ENCODE measurements around the gene ZC3H12C.

The ZC3H12C gene

DNA sequence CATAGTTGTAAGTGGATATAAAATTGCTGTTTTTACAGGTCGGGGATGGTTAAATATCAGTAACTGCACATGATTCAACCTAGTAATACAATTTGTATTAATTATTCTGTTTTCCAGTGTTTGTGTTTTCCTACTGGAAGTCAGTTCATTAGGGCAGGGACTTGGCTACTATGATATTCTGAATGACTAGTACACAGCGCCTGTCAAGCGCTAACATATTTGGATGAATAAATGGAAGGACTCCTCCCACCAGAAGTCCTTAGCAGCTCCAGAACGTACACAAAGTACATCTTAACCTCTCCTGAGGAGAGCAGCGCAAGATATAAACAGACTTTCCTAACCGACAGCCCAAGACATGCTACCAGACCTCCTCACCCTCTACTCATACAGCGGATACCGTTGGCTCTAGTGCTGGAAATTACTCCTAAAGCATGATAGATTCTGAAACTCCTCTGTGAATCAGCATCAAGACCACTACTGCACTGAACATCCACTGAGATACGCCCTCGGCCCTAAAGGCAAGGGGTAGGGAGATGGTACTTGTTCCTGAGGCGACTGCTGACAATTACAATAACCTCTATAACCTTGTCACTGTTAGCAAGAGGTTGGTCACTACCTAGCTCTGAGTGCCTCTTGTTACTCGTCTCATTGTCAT is 124.2 kb downstream of the ZC3H12C start:
- no peak for DNase-seq (ENCODE audit: low read depth in 2 of 2)

DNA sequence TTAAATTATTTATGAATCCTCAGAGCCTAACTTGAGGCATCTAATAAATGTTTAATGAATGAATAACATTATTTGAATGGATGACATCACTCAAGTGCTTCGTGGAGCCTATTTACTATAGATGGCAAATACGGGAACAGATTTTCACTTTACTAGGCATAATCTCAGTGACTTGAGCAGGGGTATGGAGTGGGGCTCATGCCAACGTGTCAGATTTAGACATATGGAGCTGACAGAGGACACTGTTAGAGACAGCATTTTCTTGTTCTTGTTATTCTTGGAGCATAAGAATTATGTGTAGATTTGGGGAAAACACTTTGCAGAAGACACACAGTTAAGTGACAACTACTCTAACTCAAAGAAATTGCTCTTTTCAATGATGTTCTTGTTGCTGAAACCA is 124.7 kb downstream of the ZC3H12C start:
- DNase-seq (ENCODE audit: low read depth in 2 of 2), result no peak

DNA sequence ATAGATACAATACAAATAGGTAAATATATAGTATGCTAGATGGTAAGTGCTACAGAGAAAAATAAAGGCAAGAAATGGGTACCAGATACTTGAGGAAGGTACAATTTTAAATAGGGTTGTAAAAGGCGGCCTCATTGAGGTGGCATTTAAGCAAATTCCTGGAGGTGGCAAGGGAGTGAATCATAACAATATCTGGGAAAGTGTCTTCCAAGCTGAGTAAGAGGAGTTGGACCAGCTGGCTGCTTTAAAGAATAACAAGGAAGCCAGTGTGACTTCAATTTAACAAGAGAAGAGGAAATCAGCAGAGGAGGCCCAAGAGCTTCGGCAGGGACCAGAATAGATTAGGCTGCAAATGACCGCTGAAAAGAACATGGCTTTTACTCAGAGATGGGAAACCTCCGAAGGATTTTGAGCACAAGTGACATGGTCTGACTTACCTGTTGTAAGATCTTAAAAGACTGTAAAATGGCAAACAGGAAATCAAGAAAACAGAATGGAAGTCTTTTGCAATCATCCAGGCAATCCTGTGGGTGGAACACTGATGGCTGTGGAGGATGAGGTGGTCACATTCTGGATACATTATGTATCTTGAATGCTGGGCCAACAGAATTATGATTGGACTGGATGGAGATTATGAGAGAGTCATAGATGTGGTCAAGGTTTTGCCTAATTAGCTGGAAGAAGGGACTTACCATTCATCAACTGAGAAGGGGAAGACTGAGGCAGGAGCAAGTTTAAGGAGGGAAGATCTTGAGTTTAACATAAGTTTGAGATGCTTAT is 126.0 kb downstream of the ZC3H12C start:
- DNase-seq (ENCODE audit: low read depth in 2 of 2), result no peak
